ENCODE data around the gene FAM53B. TPM values are rescaled to one million over a fixed set of nuclear protein-coding genes. Genes with fewer than 3 reads are reported as not detected.

The FAM53B gene
- total RNA-seq, 1 experiment from 2014 or later = 14.9 TPM

GRCh38 chr10:124705381-124705740 lies 38.8 kb downstream of the FAM53B start:
- POLR2A ChIA-PET = no interaction called here

GRCh38 chr10:124704428-124705380 lies 39.5 kb downstream of the FAM53B start:
- intact Hi-C loops (cut with micrococcal nuclease) = loop anchor here (5.0 kb wide), 1 partner anchor 38 kb away; the partner anchor contains the start of gene FAM53B
- POLR2A ChIA-PET = interaction anchor here (1.6 kb wide), 1 partner anchor 36 kb away, joined by 5 read pairs; no protein-coding TSS in a partner anchor
- H3K27ac Mint-ChIP-seq (ENCODE audit: low read depth, unreplicated experiment) = no peak overlapping the region
- H3K4me3 Mint-ChIP-seq (ENCODE audit: unreplicated experiment) = no peak overlapping the region
- BruUV-seq (replicated peaks) = no TSS peak
- H3K27me3 Mint-ChIP-seq (ENCODE audit: insufficient read depth, unreplicated experiment) = no peaks in the 10 kb centered on the region
- no peak for TF ChIP-seq CTCF (IDR thresholded peaks at IDR 0.05; ENCODE audit: unreplicated experiment)
- H3K9me3 Mint-ChIP-seq (ENCODE audit: unreplicated experiment) = no peaks in the 10 kb centered on the region
- H3K36me3 Mint-ChIP-seq (ENCODE audit: insufficient read depth, unreplicated experiment) = peaks cover 16% of the 10 kb centered on the region
- peaks cover 16% of the 10 kb centered on the region for H3K4me1 Mint-ChIP-seq (ENCODE audit: insufficient read depth, unreplicated experiment)
- DNase-seq (ENCODE audit: unreplicated experiment) = no peak
- CTCF ChIA-PET = interaction anchor here (0.7 to 1.8 kb wide), 5 partner anchors 14 to 1045 kb away, joined by 3 to 10 read pairs (median 3); no protein-coding TSS in a partner anchor

More at GRCh38 chr10:124705381-124705740, 38.8 kb downstream of the FAM53B start:
- Mint-ChIP-seq H3K4me3 (ENCODE audit: unreplicated experiment) (no peak overlapping the region), H3K27me3 (ENCODE audit: insufficient read depth, unreplicated experiment) (no peaks in the 10 kb centered on the region), H3K4me1 (ENCODE audit: insufficient read depth, unreplicated experiment) (peaks cover 23% of the 10 kb centered on the region), H3K27ac (ENCODE audit: low read depth, unreplicated experiment) (no peak overlapping the region), H3K36me3 (ENCODE audit: insufficient read depth, unreplicated experiment) (peaks cover 16% of the 10 kb centered on the region), H3K9me3 (ENCODE audit: unreplicated experiment) (no peaks in the 10 kb centered on the region)
- CTCF ChIA-PET = interaction anchor here (0.5 to 1.8 kb wide), 5 partner anchors 13 to 711 kb away, joined by 3 to 10 read pairs (median 4); no protein-coding TSS in a partner anchor
- no peak for TF ChIP-seq CTCF (IDR thresholded peaks at IDR 0.05; ENCODE audit: unreplicated experiment)
- intact Hi-C loops (cut with micrococcal nuclease) = loop anchor here (5.0 kb wide), 1 partner anchor 37 kb away; the partner anchor contains the start of gene FAM53B
- DNase-seq (ENCODE audit: unreplicated experiment) = no peak
- no TSS peak for BruUV-seq (replicated peaks)

GRCh38 chr10:124703778-124704427 lies 40.3 kb downstream of the FAM53B start:
- no TSS peak for BruUV-seq (replicated peaks)
- intact Hi-C loops (cut with micrococcal nuclease) = no loop called here
- no peak for DNase-seq (ENCODE audit: unreplicated experiment)
- H3K9me3 Mint-ChIP-seq (ENCODE audit: unreplicated experiment) = no peaks in the 10 kb centered on the region
- CTCF ChIA-PET = interaction anchor here (0.7 to 1.1 kb wide), 3 partner anchors 15 to 1044 kb away, joined by 3 read pairs; no protein-coding TSS in a partner anchor
- no peak overlapping the region for H3K27ac Mint-ChIP-seq (ENCODE audit: low read depth, unreplicated experiment)
- H3K4me1 Mint-ChIP-seq (ENCODE audit: insufficient read depth, unreplicated experiment) = peaks cover 8% of the 10 kb centered on the region
- POLR2A ChIA-PET = interaction anchor here (1.6 kb wide), 1 partner anchor 37 kb away, joined by 5 read pairs; no protein-coding TSS in a partner anchor
- H3K27me3 Mint-ChIP-seq (ENCODE audit: insufficient read depth, unreplicated experiment) = no peaks in the 10 kb centered on the region
- peaks cover 18% of the 10 kb centered on the region for H3K36me3 Mint-ChIP-seq (ENCODE audit: insufficient read depth, unreplicated experiment)
- no peak overlapping the region for H3K4me3 Mint-ChIP-seq (ENCODE audit: unreplicated experiment)
- no peak for TF ChIP-seq CTCF (IDR thresholded peaks at IDR 0.05; ENCODE audit: unreplicated experiment)

DNA sequence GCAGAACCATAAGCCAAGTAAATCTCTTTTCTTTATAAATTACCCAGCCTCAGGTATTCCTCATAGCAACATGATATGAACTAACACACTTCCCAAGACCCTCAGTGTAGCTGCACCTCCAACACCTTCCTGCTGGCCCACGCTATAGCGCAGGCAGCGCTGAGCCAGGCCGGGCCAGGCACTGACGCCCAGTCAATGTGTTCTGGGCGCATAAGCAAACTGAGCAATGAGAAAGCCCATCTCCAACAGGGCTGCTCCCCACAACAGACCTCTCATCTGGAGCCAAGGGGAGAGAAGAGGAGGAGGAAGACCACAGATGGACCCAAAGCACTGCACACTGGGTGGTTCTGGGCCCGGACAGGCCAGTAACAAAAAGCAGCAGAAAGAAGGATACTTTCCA lies 40.8 kb downstream of the FAM53B start:
- Mint-ChIP-seq H3K4me1 (ENCODE audit: insufficient read depth, unreplicated experiment) (peaks cover 8% of the 10 kb centered on the region), H3K27me3 (ENCODE audit: insufficient read depth, unreplicated experiment) (no peaks in the 10 kb centered on the region), H3K27ac (ENCODE audit: low read depth, unreplicated experiment) (no peak overlapping the region), H3K4me3 (ENCODE audit: unreplicated experiment) (no peak overlapping the region), H3K9me3 (ENCODE audit: unreplicated experiment) (no peaks in the 10 kb centered on the region), H3K36me3 (ENCODE audit: insufficient read depth, unreplicated experiment) (peaks cover 23% of the 10 kb centered on the region)
- ChIA-PET POLR2A (interaction anchor here (0.6 to 1.6 kb wide), 3 partner anchors 14 to 38 kb away, joined by 3 to 5 read pairs (median 3); no protein-coding TSS in a partner anchor), CTCF (interaction anchor here (1.0 to 1.1 kb wide), 2 partner anchors 15 to 38 kb away, joined by 3 read pairs; no protein-coding TSS in a partner anchor)
- intact Hi-C loops (cut with micrococcal nuclease) = no loop called here
- no TSS peak for BruUV-seq (replicated peaks)
- TF ChIP-seq CTCF (IDR thresholded peaks at IDR 0.05; ENCODE audit: unreplicated experiment) = no peak
- no peak for DNase-seq (ENCODE audit: unreplicated experiment)

Data from MCF 10A (cell line).